HG03039 (cell line): ENCODE results near the gene TECPR1.

Source experiments
- ATAC-seq: cut with Tn5 transposase; IDR thresholded peaks from one replicate; pipeline ENCODE4 v1.9.1; 2021; ENCODE audit warnings: mild to moderate bottlenecking, moderate library complexity; ENCODE audit not compliant: unreplicated experiment

TECPR1 gene

GRCh38 chr7:98251601-98252424 is at the start of gene TECPR1:
TECPR1 (minus strand) TSS chr7:98252232; CDS start chr7:98246146, 6,086 bp downstream.
- ATAC-seq: peak; percentile 97

- ATAC-seq: no peak
Observed at GRCh38 chr7:98300595-98301372, 48.8 kb upstream of the TECPR1 start.

GRCh38 chr7:98297626-98298286 is 45.7 kb upstream of the TECPR1 start:
- no peak for ATAC-seq

GRCh38 chr7:98296833-98297232 is 44.8 kb upstream of the TECPR1 start:
- no peak for ATAC-seq

GRCh38 chr7:98295467-98296192 is 43.6 kb upstream of the TECPR1 start:
- no peak for ATAC-seq

GRCh38 chr7:98294798-98295382 is 42.9 kb upstream of the TECPR1 start:
- ATAC-seq: no peak

GRCh38 chr7:98294326-98294725 is 42.3 kb upstream of the TECPR1 start:
- no peak for ATAC-seq

GRCh38 chr7:98293746-98294145 is 41.7 kb upstream of the TECPR1 start:
- ATAC-seq: no peak

- no peak for ATAC-seq
Observed at GRCh38 chr7:98293265-98293664, 41.2 kb upstream of the TECPR1 start.

- ATAC-seq: no peak
Observed at GRCh38 chr7:98291717-98292116, 39.7 kb upstream of the TECPR1 start.

GRCh38 chr7:98289333-98289875 is 37.4 kb upstream of the TECPR1 start:
- ATAC-seq: no peak

GRCh38 chr7:98288064-98288823 is 36.2 kb upstream of the TECPR1 start:
- ATAC-seq: no peak

GRCh38 chr7:98287486-98287959 is 35.5 kb upstream of the TECPR1 start:
- ATAC-seq: no peak

GRCh38 chr7:98286701-98287485 is 34.9 kb upstream of the TECPR1 start:
- no peak for ATAC-seq

GRCh38 chr7:98286093-98286539 is 34.1 kb upstream of the TECPR1 start:
- ATAC-seq: no peak

GRCh38 chr7:98285157-98286092 is 33.4 kb upstream of the TECPR1 start:
- no peak for ATAC-seq

- ATAC-seq: no peak
Observed at GRCh38 chr7:98284335-98285036, 32.5 kb upstream of the TECPR1 start.
